HepG2 (cell line): Measurements from ENCODE around the gene MAJIN. TPM values are rescaled to one million over a fixed set of nuclear protein-coding genes. Genes with fewer than 3 reads are reported as not detected.

ENCODE experiments used
- CHD4 ChIP-seq: fragments of 200-600 bp; sonication (generic); IDR thresholded peaks from 2 replicates; pipeline ENCODE4 v1.7.0; 2017; ENCODE audit warnings: mild to moderate bottlenecking, low read length, borderline replicate concordance
- HNF4A ChIP-seq: sonication (generic); formaldehyde crosslinking; IDR thresholded peaks from 2 replicates; pipeline ENCODE4 v1.4.0; 2020; ENCODE audit warnings: missing genetic modification reagents
- HNF4G ChIP-seq, 2 experiments: sonication (generic) in 1 of 2; formaldehyde crosslinking in 1 of 2; IDR thresholded peaks; 2 replicates each; pipeline versions ENCODE4 v1.4.0 to v1.6.1; 2011 to 2020; ENCODE audit warnings: borderline replicate concordance in 2 of 2, low read depth in 2 of 2, mild to moderate bottlenecking in 2 of 2, low read length in 1 of 2, missing genetic modification reagents in 1 of 2, moderate library complexity in 1 of 2
- IRF2 ChIP-seq: IDR thresholded peaks from 2 replicates; pipeline ENCODE4 v1.6.1; 2018; ENCODE audit warnings: missing genetic modification reagents, missing compliant biosample characterization
- IRX3 ChIP-seq: sonication (generic); formaldehyde crosslinking; IDR thresholded peaks from 2 replicates; pipeline ENCODE4 v1.8.1; 2023; ENCODE audit warnings: mild to moderate bottlenecking, low read depth, missing genetic modification reagents, borderline replicate concordance
- LCORL ChIP-seq, 2 experiments: fragments of 450-650 bp in 1 of 2; sonication (generic) in 1 of 2; formaldehyde crosslinking in 1 of 2; IDR thresholded peaks; 2 replicates each; pipeline versions ENCODE4 v1.5.0 to v1.6.1; 2017 to 2020; ENCODE audit warnings: antibody characterized with exemption in 1 of 2, missing genetic modification reagents in 1 of 2
- NFYC ChIP-seq: IDR thresholded peaks from 2 replicates; pipeline ENCODE4 v1.6.1; 2016; ENCODE audit warnings: missing genetic modification reagents, missing compliant biosample characterization
- NR2C2 ChIP-seq: sonication (generic); formaldehyde crosslinking; IDR thresholded peaks from 2 replicates; pipeline ENCODE4 v1.4.0; 2020; ENCODE audit warnings: missing genetic modification reagents, mild to moderate bottlenecking, moderate library complexity, borderline replicate concordance
- SPEN ChIP-seq: sonication (generic); formaldehyde crosslinking; IDR thresholded peaks from 2 replicates; pipeline ENCODE4 v1.5.1; 2020; ENCODE audit warnings: low read depth, mild to moderate bottlenecking, missing genetic modification reagents
- SRSF4 ChIP-seq: fragments of 200-400 bp; formaldehyde crosslinking; IDR thresholded peaks from one replicate; pipeline ENCODE4 v1.6.1; 2018; ENCODE audit warnings: mild to moderate bottlenecking, low read depth, low read length, moderate library complexity; ENCODE audit not compliant: poor library complexity, severe bottlenecking
- TAF1 ChIP-seq: sonication (generic); formaldehyde crosslinking; IDR thresholded peaks from 2 replicates; pipeline ENCODE4 v1.4.0; 2020; ENCODE audit warnings: missing genetic modification reagents
- TBP ChIP-seq: sonication (generic); formaldehyde crosslinking; IDR thresholded peaks from 2 replicates; pipeline ENCODE4 v1.5.0; 2020; ENCODE audit warnings: missing genetic modification reagents
- ZNF430 ChIP-seq: sonication (generic); formaldehyde crosslinking; IDR thresholded peaks from 2 replicates; pipeline ENCODE4 v1.9.0; 2021; ENCODE audit warnings: mild to moderate bottlenecking, missing genetic modification reagents
- ZNF484 ChIP-seq: sonication (generic); formaldehyde crosslinking; IDR thresholded peaks from 2 replicates; pipeline ENCODE4 v1.5.1; 2020; ENCODE audit warnings: mild to moderate bottlenecking, low read depth, missing genetic modification reagents, borderline replicate concordance
- ZNF577 ChIP-seq: sonication (generic); formaldehyde crosslinking; IDR thresholded peaks from 2 replicates; pipeline ENCODE4 v1.4.0; 2020; ENCODE audit warnings: mild to moderate bottlenecking, low read depth, missing genetic modification reagents, borderline replicate concordance
- ZNF619 ChIP-seq: sonication (generic); formaldehyde crosslinking; IDR thresholded peaks from 2 replicates; pipeline ENCODE4 v1.4.0; 2020; ENCODE audit warnings: mild to moderate bottlenecking, missing genetic modification reagents
- ZNF746 ChIP-seq: sonication (generic); formaldehyde crosslinking; IDR thresholded peaks from 2 replicates; pipeline ENCODE4 v1.8.0; 2022; ENCODE audit warnings: mild to moderate bottlenecking, missing genetic modification reagents
- polyA plus RNA-seq, 8 experiments: library from polyadenylated mRNA; depleted of rRNA in 3 of 8; stranded (reverse) in 7 of 8; unstranded in 1 of 8; fragments of >200 nt; fragmentation: Illumina TruSeq in 4 of 8; extraction: Trizol in 4 of 8; gene quantifications; 2 replicates each; pipeline versions ENCODE4 v1.2.1 to v1.2.3, GENCODE V29; 2011 to 2016; ENCODE audit warnings: low read depth in 4 of 8, missing spikeins in 1 of 8, mixed read lengths in 1 of 8; ENCODE audit not compliant: insufficient read depth in 1 of 8
- total RNA-seq, 5 experiments: library from RNA; depleted of rRNA; stranded (reverse); fragments of >200 nt; fragmentation: Illumina TruSeq; extraction: Trizol; gene quantifications; 2 replicates each; pipeline ENCODE4 v1.2.3, GENCODE V29; 2016; ENCODE audit warnings: low read depth in 1 of 5
- TF ChIP-seq, protein P1 (sequence below): sonication (generic); formaldehyde crosslinking; conservative IDR thresholded peaks from 2 replicates; pipeline ENCODE4 v1.8.0; 2022; ENCODE audit warnings: missing genetic modification reagents
- TF ChIP-seq, protein P2 (sequence below), 2 experiments: sonication (generic) in 1 of 2; formaldehyde crosslinking in 1 of 2; IDR thresholded peaks; 2 replicates each; pipeline versions ENCODE4 v1.5.1 to v1.6.1; 2011 to 2020; ENCODE audit warnings: borderline replicate concordance in 1 of 2, low read depth in 1 of 2, low read length in 1 of 2, mild to moderate bottlenecking in 1 of 2, missing genetic modification reagents in 1 of 2, moderate library complexity in 1 of 2
- TF ChIP-seq, protein P3 (sequence below): sonication (generic); formaldehyde crosslinking; IDR thresholded peaks from 2 replicates; pipeline ENCODE4 v1.8.0; 2022; ENCODE audit warnings: mild to moderate bottlenecking, missing genetic modification reagents, moderate library complexity
- TF ChIP-seq, protein P4 (sequence below): sonication (generic); formaldehyde crosslinking; IDR thresholded peaks from 2 replicates; pipeline ENCODE4 v1.8.0; 2022; ENCODE audit warnings: mild to moderate bottlenecking, missing genetic modification reagents, borderline replicate concordance

MAJIN gene
- total and polyA plus RNA-seq, 2 of the 13 experiments (the other 11 are each of a cell fraction or from before 2014, with no cell fraction given) = not detected

DNA sequence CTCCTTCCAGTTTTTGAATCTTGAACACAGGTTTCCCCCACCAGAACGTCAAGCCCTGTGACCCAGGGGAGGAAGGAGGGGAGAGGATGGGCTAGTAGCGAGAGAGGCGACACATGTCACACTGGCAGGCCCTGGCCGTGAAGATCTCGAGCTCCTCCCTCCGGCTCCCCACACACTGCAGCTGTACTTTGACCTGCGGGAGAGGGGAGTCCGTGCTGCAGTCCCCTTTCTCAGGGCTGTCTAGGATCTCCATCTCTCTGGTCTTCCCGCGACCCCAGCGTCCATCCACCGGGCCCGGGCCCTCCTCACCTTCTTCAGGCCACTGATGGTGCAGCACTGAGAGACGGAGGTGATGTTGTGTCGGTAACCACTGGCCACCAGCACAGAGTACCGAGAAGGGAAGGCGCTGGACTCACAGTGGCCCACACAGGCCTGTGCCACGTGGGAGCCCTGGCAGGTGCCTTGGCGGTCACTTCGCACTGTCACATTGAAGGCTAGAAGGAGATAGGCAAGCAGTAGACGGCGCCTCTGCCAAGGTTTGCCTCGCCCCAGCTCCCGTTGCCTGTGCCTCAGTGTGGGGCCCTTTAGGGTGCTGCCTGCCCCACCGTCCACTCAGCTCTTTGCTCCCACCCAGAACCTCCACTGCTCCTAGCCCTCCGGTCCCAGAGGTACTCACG is 37.1 kb downstream of the MAJIN start (continued):
- TF ChIP-seq ZNF619 (CRISPR knock-in tag) (no peak; the same call in 1 of the 2 replicates), TAF1 (no peak), ZNF430 (CRISPR knock-in tag) (peak; percentile 73; the same call in 1 of the 2 replicates), IRF2 (peak; percentile 35; the same call in 1 of the 2 replicates), SRSF4 (no peak), LCORL (IDR thresholded peaks at IDR 0.05) (no peak), LCORL (CRISPR knock-in tag; IDR thresholded peaks at IDR 0.05) (peak; percentile 70), CHD4 (no peak), IRX3 (CRISPR knock-in tag) (no peak), HNF4A (CRISPR knock-in tag) (peak; percentile 93), ZNF577 (CRISPR knock-in tag) (no peak), NR2C2 (CRISPR knock-in tag) (no peak), NFYC (CRISPR knock-in tag) (no peak), TBP (CRISPR knock-in tag) (no peak), SPEN (CRISPR knock-in tag) (peak; percentile 80), HNF4G (IDR thresholded peaks at IDR 0.05; ENCODE audit: borderline replicate concordance, low read depth, low read length) (peak; percentile 94), HNF4G (CRISPR knock-in tag; IDR thresholded peaks at IDR 0.05; ENCODE audit: borderline replicate concordance, low read depth) (peak; percentile 92), ZNF484 (CRISPR knock-in tag) (no peak), ZNF746 (peak; percentile 77; the same call in 1 of the 2 replicates)
- TF ChIP-seq, protein P1, sequence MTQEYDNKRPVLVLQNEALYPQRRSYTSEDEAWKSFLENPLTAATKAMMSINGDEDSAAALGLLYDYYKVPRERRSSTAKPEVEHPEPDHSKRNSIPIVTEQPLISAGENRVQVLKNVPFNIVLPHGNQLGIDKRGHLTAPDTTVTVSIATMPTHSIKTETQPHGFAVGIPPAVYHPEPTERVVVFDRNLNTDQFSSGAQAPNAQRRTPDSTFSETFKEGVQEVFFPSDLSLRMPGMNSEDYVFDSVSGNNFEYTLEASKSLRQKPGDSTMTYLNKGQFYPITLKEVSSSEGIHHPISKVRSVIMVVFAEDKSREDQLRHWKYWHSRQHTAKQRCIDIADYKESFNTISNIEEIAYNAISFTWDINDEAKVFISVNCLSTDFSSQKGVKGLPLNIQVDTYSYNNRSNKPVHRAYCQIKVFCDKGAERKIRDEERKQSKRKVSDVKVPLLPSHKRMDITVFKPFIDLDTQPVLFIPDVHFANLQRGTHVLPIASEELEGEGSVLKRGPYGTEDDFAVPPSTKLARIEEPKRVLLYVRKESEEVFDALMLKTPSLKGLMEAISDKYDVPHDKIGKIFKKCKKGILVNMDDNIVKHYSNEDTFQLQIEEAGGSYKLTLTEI (CRISPR knock-in tag) = no peak
- TF ChIP-seq, protein P2, sequence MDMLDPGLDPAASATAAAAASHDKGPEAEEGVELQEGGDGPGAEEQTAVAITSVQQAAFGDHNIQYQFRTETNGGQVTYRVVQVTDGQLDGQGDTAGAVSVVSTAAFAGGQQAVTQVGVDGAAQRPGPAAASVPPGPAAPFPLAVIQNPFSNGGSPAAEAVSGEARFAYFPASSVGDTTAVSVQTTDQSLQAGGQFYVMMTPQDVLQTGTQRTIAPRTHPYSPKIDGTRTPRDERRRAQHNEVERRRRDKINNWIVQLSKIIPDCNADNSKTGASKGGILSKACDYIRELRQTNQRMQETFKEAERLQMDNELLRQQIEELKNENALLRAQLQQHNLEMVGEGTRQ (IDR thresholded peaks at IDR 0.05; ENCODE audit: low read depth, low read length) = no peak
- TF ChIP-seq, protein P2 (CRISPR knock-in tag; IDR thresholded peaks at IDR 0.05; ENCODE audit: borderline replicate concordance) = no peak
- TF ChIP-seq, protein P3, sequence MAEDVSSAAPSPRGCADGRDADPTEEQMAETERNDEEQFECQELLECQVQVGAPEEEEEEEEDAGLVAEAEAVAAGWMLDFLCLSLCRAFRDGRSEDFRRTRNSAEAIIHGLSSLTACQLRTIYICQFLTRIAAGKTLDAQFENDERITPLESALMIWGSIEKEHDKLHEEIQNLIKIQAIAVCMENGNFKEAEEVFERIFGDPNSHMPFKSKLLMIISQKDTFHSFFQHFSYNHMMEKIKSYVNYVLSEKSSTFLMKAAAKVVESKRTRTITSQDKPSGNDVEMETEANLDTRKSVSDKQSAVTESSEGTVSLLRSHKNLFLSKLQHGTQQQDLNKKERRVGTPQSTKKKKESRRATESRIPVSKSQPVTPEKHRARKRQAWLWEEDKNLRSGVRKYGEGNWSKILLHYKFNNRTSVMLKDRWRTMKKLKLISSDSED (CRISPR knock-in tag) = no peak
- TF ChIP-seq, protein P4, sequence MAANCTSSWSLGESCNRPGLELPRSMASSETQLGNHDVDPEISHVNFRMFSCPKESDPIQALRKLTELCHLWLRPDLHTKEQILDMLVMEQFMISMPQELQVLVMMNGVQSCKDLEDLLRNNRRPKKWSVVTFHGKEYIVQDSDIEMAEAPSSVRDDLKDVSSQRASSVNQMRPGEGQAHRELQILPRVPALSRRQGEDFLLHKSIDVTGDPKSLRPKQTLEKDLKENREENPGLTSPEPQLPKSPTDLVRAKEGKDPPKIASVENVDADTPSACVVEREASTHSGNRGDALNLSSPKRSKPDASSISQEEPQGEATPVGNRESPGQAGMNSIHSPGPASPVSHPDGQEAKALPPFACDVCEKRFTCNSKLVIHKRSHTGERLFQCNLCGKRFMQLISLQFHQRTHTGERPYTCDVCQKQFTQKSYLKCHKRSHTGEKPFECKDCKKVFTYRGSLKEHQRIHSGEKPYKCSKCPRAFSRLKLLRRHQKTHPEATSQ (CRISPR knock-in tag) = no peak
